H1 (cell line): ENCODE measurements around the gene CNIH3. TPM values are rescaled to one million over a fixed set of nuclear protein-coding genes. Genes with fewer than 3 reads are reported as not detected.

Experiments used
- CTCF ChIA-PET: fragments of 300-600 bp; sonication (Branson Sonifier 250); formaldehyde crosslinking; loops from one replicate; lab custom pipeline; 2021; ENCODE audit not compliant: partially characterized antibody; lab: Charles Lee
- POLR2A ChIA-PET: fragments of 300-600 bp; sonication (Branson Sonifier 250); formaldehyde crosslinking; loops from one replicate; lab custom pipeline; 2021; ENCODE audit warnings: inconsistent platforms; ENCODE audit not compliant: partially characterized antibody; lab: Charles Lee
- DNase-seq, 2 experiments: peaks; one replicate each; pipeline versions ENCODE4 v3.0.0 to v3.0.0-alpha.2; 2010 to 2022; ENCODE audit warnings: low spot score in 2 of 2, low read depth in 1 of 2, mixed read lengths in 1 of 2
- FAIRE-seq: peaks from 2 replicates; lab custom pipeline; 2011; peaks lifted over from hg19 to GRCh38; lab: Jason Lieb, UNC
- H2AFZ ChIP-seq: 2 replicates; pipeline ENCODE4 v1.8.1; 2012; ENCODE audit warnings: low read length, inconsistent platforms
- H2AK5ac ChIP-seq: 2 replicates; pipeline ENCODE4 v1.6.1; 2013; ENCODE audit warnings: low read depth, low read length
- H2BK120ac ChIP-seq: replicated peaks from 2 replicates; pipeline ENCODE3; 2013; ENCODE audit warnings: low read depth, low read length, inconsistent platforms
- H2BK12ac ChIP-seq: 2 replicates; pipeline ENCODE4 v1.6.1; 2013; ENCODE audit warnings: low read depth, low read length
- H2BK15ac ChIP-seq: 2 replicates; pipeline ENCODE4 v1.6.1; 2013; ENCODE audit warnings: low read length
- H2BK20ac ChIP-seq: 2 replicates; pipeline ENCODE4 v1.6.1; 2013; ENCODE audit warnings: low read length
- H2BK5ac ChIP-seq: 2 replicates; pipeline ENCODE4 v1.6.1; 2013; ENCODE audit warnings: low read depth, low read length
- H3K14ac ChIP-seq: 2 replicates; pipeline ENCODE4 v1.6.1; 2013; ENCODE audit warnings: inconsistent platforms; ENCODE audit not compliant: insufficient read length
- H3K18ac ChIP-seq: 2 replicates; pipeline ENCODE4 v1.6.1; 2013; ENCODE audit warnings: low read length; ENCODE audit errors: extremely low read depth
- H3K23ac ChIP-seq: 2 replicates; pipeline ENCODE4 v1.6.1; 2013; ENCODE audit warnings: inconsistent platforms; ENCODE audit not compliant: insufficient read length
- H3K23me2 ChIP-seq: 2 replicates; pipeline ENCODE4 v1.6.1; 2013; ENCODE audit warnings: low read depth, low read length
- H3K27ac ChIP-seq: 2 replicates; pipeline ENCODE4 v1.6.1; 2011; ENCODE audit warnings: low read depth, low read length, inconsistent platforms
- H3K27me3 ChIP-seq, 4 experiments: replicated peaks in 1 of 4; 1 replicate in 1 of 4; 2 replicates in 3 of 4; pipeline versions ENCODE4 v1.6.1 to v1.8.1; 2011 to 2013; ENCODE audit warnings: low read length in 3 of 4, mild to moderate bottlenecking in 3 of 4, inconsistent platforms in 2 of 4, mixed read lengths in 2 of 4, moderate library complexity in 1 of 4; ENCODE audit not compliant: control insufficient read depth in 3 of 4, insufficient read depth in 3 of 4; ENCODE audit errors: extremely low read depth in 1 of 4
- H3K36me3 ChIP-seq, 4 experiments: 2 replicates each; pipeline versions ENCODE4 v1.6.1 to v1.8.1; 2011 to 2013; ENCODE audit warnings: mild to moderate bottlenecking in 4 of 4, low read length in 3 of 4, moderate library complexity in 2 of 4, control low read depth in 1 of 4, inconsistent platforms in 1 of 4; ENCODE audit not compliant: insufficient read depth in 4 of 4, control insufficient read depth in 2 of 4
- H3K4ac ChIP-seq: replicated peaks from 2 replicates; pipeline ENCODE3; 2013; ENCODE audit warnings: low read length, low read depth, mixed read lengths, inconsistent platforms; ENCODE audit not compliant: insufficient read length
- H3K4me1 ChIP-seq, 4 experiments: replicated peaks in 1 of 4; 1 replicate in 1 of 4; 2 replicates in 3 of 4; pipeline versions ENCODE4 v1.6.1 to v1.8.1; 2011 to 2013; ENCODE audit warnings: low read length in 3 of 4, inconsistent platforms in 2 of 4, mixed read lengths in 1 of 4; ENCODE audit not compliant: insufficient read depth in 4 of 4, control insufficient read depth in 3 of 4
- H3K4me2 ChIP-seq, 2 experiments: 2 replicates each; pipeline versions ENCODE4 v1.6.1 to v1.8.1; 2011 to 2013; ENCODE audit warnings: low read depth in 2 of 2, low read length in 2 of 2, control low read depth in 1 of 2, inconsistent platforms in 1 of 2, mild to moderate bottlenecking in 1 of 2; ENCODE audit not compliant: insufficient read depth in 1 of 2
- H3K4me3 ChIP-seq, 4 experiments: fragments of 200-600, 300-600 bp in 1 of 4; sonication (generic), shearing (Covaris generic), sonication (Bioruptor Twin) in 1 of 4; 2 replicates each; pipeline versions ENCODE4 v1.5.1 to v1.8.1; 2011 to 2016; ENCODE audit warnings: low read length in 4 of 4, low read depth in 3 of 4, control low read depth in 2 of 4, inconsistent platforms in 2 of 4, mild to moderate bottlenecking in 2 of 4, mixed read lengths in 1 of 4, moderate library complexity in 1 of 4; ENCODE audit not compliant: insufficient read depth in 2 of 4; ENCODE audit errors: extremely low read depth in 1 of 4
- H3K56ac ChIP-seq: replicated peaks from 2 replicates; pipeline ENCODE3; 2013; ENCODE audit warnings: low read depth, mild to moderate bottlenecking, mixed read lengths, low read length, inconsistent platforms; ENCODE audit not compliant: insufficient read length
- H3K79me1 ChIP-seq: 2 replicates; pipeline ENCODE4 v1.6.1; 2013; ENCODE audit warnings: low read depth, low read length, control low read depth
- H3K79me2 ChIP-seq, 2 experiments: 2 replicates each; pipeline versions ENCODE4 v1.6.1 to v1.8.1; 2012 to 2013; ENCODE audit warnings: low read length in 2 of 2, mild to moderate bottlenecking in 2 of 2, inconsistent platforms in 1 of 2; ENCODE audit not compliant: insufficient read depth in 2 of 2, control insufficient read depth in 1 of 2
- H3K9ac ChIP-seq, 4 experiments: replicated peaks in 1 of 4; 1 replicate in 1 of 4; 2 replicates in 3 of 4; pipeline versions ENCODE4 v1.6.1 to v1.8.1; 2011 to 2013; ENCODE audit warnings: low read depth in 3 of 4, low read length in 3 of 4, control low read depth in 2 of 4, mild to moderate bottlenecking in 2 of 4, moderate library complexity in 2 of 4, inconsistent platforms in 1 of 4; ENCODE audit errors: extremely low read depth in 1 of 4
- H3K9me3 ChIP-seq, 2 experiments: 2 replicates each; pipeline versions ENCODE4 v1.6.1 to v1.8.1; 2012 to 2013; ENCODE audit warnings: mild to moderate bottlenecking in 2 of 2, moderate library complexity in 2 of 2, control low read depth in 1 of 2, inconsistent platforms in 1 of 2, low read depth in 1 of 2, low read length in 1 of 2, mixed read lengths in 1 of 2; ENCODE audit not compliant: insufficient read depth in 2 of 2
- H4K20me1 ChIP-seq, 2 experiments: replicated peaks in 1 of 2; 2 replicates each; pipeline versions ENCODE3 to v1.8.1; 2011 to 2013; ENCODE audit warnings: inconsistent platforms in 2 of 2, low read length in 2 of 2, mild to moderate bottlenecking in 1 of 2; ENCODE audit not compliant: insufficient read depth in 2 of 2, control insufficient read depth in 1 of 2
- H4K5ac ChIP-seq: 2 replicates; pipeline ENCODE4 v1.6.1; 2013; ENCODE audit warnings: low read length, low read depth, mixed read lengths, inconsistent platforms; ENCODE audit not compliant: insufficient read length
- H4K8ac ChIP-seq: 2 replicates; pipeline ENCODE4 v1.8.0; 2013; ENCODE audit warnings: mild to moderate bottlenecking, moderate library complexity, low read length, inconsistent platforms; ENCODE audit not compliant: insufficient read depth; ENCODE audit errors: extremely low read depth
- H4K91ac ChIP-seq: replicated peaks from 2 replicates; pipeline ENCODE3; 2013; ENCODE audit warnings: low read length, mixed read lengths, inconsistent platforms; ENCODE audit not compliant: insufficient read length
- BRCA1 ChIP-seq: IDR thresholded peaks from 2 replicates; pipeline ENCODE4 v1.6.1; 2012; ENCODE audit warnings: low read depth, low read length, improper control_type of control experiment
- CBX5 ChIP-seq: fragments of 300-800, 300-1000 bp; sonication (generic); IDR thresholded peaks from 2 replicates; pipeline ENCODE4 v1.7.1; 2016; ENCODE audit warnings: antibody characterized with exemption, low read length, low read depth
- CBX8 ChIP-seq: fragments of 300-800, 300-1000 bp; sonication (generic); IDR thresholded peaks from 2 replicates; pipeline ENCODE4 v1.7.1; 2016; ENCODE audit warnings: low read depth, low read length, borderline replicate concordance
- CHD1 ChIP-seq: IDR thresholded peaks from 2 replicates; pipeline ENCODE4 v1.6.1; 2012; ENCODE audit warnings: low read depth, low read length, improper control_type of control experiment
- CTBP2 ChIP-seq: IDR thresholded peaks from 2 replicates; pipeline ENCODE4 v1.7.0; 2011; ENCODE audit warnings: borderline replicate concordance, mild to moderate bottlenecking, moderate library complexity, mixed read lengths, low read length; ENCODE audit not compliant: insufficient read depth, insufficient read length
- HDAC2 ChIP-seq, 2 experiments: fragments of 300-600 bp in 1 of 2; sonication (generic) in 1 of 2; IDR thresholded peaks; 2 replicates each; pipeline ENCODE4 v1.6.1; 2011 to 2012; ENCODE audit warnings: low read depth in 2 of 2, low read length in 2 of 2, mild to moderate bottlenecking in 2 of 2, moderate library complexity in 2 of 2, borderline replicate concordance in 1 of 2, inconsistent platforms in 1 of 2
- HDAC6 ChIP-seq: IDR thresholded peaks from one replicate; pipeline ENCODE4 v1.7.1; 2012; ENCODE audit warnings: low read depth, mild to moderate bottlenecking, inconsistent platforms, low read length, moderate library complexity
- POLR2A ChIP-seq, 2 experiments: IDR thresholded peaks; 1 replicate in 1 of 2; 2 replicates in 1 of 2; pipeline ENCODE4 v1.6.1; 2011; ENCODE audit warnings: low read depth in 2 of 2, low read length in 2 of 2, mild to moderate bottlenecking in 2 of 2; ENCODE audit errors: control extremely low read depth in 1 of 2
- RFX5 ChIP-seq: IDR thresholded peaks from 2 replicates; pipeline ENCODE4 v1.6.1; 2011; ENCODE audit warnings: low read depth, low read length, improper control_type of control experiment, borderline replicate concordance
- SRF ChIP-seq: IDR thresholded peaks from 2 replicates; pipeline ENCODE4 v1.6.1; 2011; ENCODE audit warnings: mild to moderate bottlenecking, low read depth, low read length, moderate library complexity
- YY1 ChIP-seq: IDR thresholded peaks from 2 replicates; pipeline ENCODE4 v1.6.1; 2011; ENCODE audit warnings: low read depth, mild to moderate bottlenecking, low read length
- WGBS, 2 experiments: shearing (Covaris generic) in 1 of 2; methylation state at CpG; one replicate each; pipeline versions ENCODE4 v1.1.6 to v1.1.7; 2013 to 2015; ENCODE audit warnings: low lambda C conversion rate in 2 of 2, mixed read lengths in 2 of 2, inconsistent platforms in 1 of 2, low coverage in 1 of 2, missing lambda C conversion rate in 1 of 2; ENCODE audit not compliant: insufficient replicate concordance in 2 of 2, insufficient coverage in 1 of 2, insufficient read length in 1 of 2; ENCODE audit errors: extremely low coverage in 1 of 2, missing lambda C conversion rate in 1 of 2; 5-methylcytosine and 5-hydroxymethylcytosine counted together
- polyA plus RNA-seq, 7 experiments: library from polyadenylated mRNA; depleted of rRNA in 3 of 7; stranded (reverse) in 5 of 7; unstranded in 2 of 7; fragments of >200 nt in 5 of 7; fragments of 200-250 nt in 2 of 7; gene quantifications; 1 replicate in 5 of 7; 2 replicates in 1 of 7; 4 replicates in 1 of 7; pipeline versions ENCODE4 v1.2.1 to v1.2.3, GENCODE V29; 2011 to 2013; ENCODE audit warnings: missing spikeins in 2 of 7, mixed read lengths in 2 of 7
- total RNA-seq: library from RNA; stranded (reverse); fragmentation: NEBNext Ultra II Directional; extraction: Animal tissue kit (Norgen Biotek cat#: 25700); gene quantifications from 2 replicates; pipeline ENCODE4 v1.2.1, GENCODE V29; 2021
- TF ChIP-seq, protein P1 (sequence below): IDR thresholded peaks from 2 replicates; pipeline ENCODE4 v1.6.1; 2012; ENCODE audit warnings: low read length, inconsistent platforms

The CNIH3 gene
- total and polyA plus RNA-seq, 2 of the 8 experiments (the other 6 are each of a cell fraction or from before 2014, with no cell fraction given), result 3.7 to 5.6 TPM

DNA sequence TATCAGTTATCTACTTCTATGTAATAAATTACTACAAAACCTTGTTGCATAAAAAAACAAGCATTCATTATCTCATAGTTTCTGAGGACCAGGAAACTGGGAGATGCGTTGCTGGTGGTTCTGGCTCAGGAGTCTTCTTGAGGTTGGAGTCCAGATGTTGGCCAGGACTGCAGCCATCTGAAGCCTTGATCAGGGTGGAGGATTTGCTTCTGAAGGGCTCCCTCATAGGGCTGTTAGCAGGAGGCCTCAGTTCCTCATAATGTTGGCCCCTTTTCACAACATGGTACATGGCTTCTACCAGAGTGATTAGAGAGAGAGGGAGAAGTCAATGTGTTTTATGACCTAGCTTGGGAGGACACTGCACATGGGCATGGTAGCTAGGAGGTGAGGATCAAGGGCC, 137.4 kb downstream of the CNIH3 start:
- no peak overlapping the region for H2BK15ac ChIP-seq
- ChIA-PET POLR2A (no interaction called here), CTCF (interaction anchor here (1.9 to 2.8 kb wide), 4 partner anchors 11 to 142 kb away, joined by 4 to 11 read pairs (median 7); no protein-coding TSS in a partner anchor)
- H4K20me1 ChIP-seq, result no peaks in the 10 kb centered on the region
- H3K18ac ChIP-seq, result no peak overlapping the region
- H4K91ac ChIP-seq, result no peak overlapping the region
- no peak overlapping the region for H4K5ac ChIP-seq
- no peak overlapping the region for H2AK5ac ChIP-seq
- H3K27me3 ChIP-seq, result no peaks in the 10 kb centered on the region
- H3K23me2 ChIP-seq, result no peaks in the 10 kb centered on the region; the same call in 1 of the 2 replicates
- H3K9ac ChIP-seq, result no peak overlapping the region
- no peak overlapping the region for H3K23ac ChIP-seq
- H3K27ac ChIP-seq, result no peak overlapping the region
- H3K4ac ChIP-seq, result no peak overlapping the region
- H3K79me2 ChIP-seq, result no peaks in the 10 kb centered on the region
- DNase-seq (no peak), FAIRE-seq (no peak)
- no peak overlapping the region for H2BK120ac ChIP-seq
- H3K4me1 ChIP-seq, result peaks cover 0 to 5% (median 2%) of the 10 kb centered on the region in 4 experiments; a peak in 4 of 7 replicates
- H3K36me3 ChIP-seq, result no peaks in the 10 kb centered on the region
- 96% methylated on average over 1 of the region's 1 CpG; no CpG with 5 or more reads in 1 of the 2 experiments for WGBS, 2 experiments
- no peak overlapping the region for H3K4me2 ChIP-seq
- no peak overlapping the region for H3K56ac ChIP-seq
- H3K9me3 ChIP-seq, result no peaks in the 10 kb centered on the region
- no peak overlapping the region for H3K4me3 ChIP-seq
- no peak overlapping the region for H3K14ac ChIP-seq
- no peak overlapping the region for H2AFZ ChIP-seq
- H4K8ac ChIP-seq, result no peak overlapping the region
- no peak overlapping the region for H2BK5ac ChIP-seq
- H2BK12ac ChIP-seq, result no peak overlapping the region
- H3K79me1 ChIP-seq, result no peaks in the 10 kb centered on the region
- no peak overlapping the region for H2BK20ac ChIP-seq
- TF ChIP-seq CBX5, result no peak
- TF ChIP-seq YY1, result no peak
- TF ChIP-seq BRCA1, result no peak
- TF ChIP-seq POLR2A (IDR thresholded peaks at IDR 0.05; ENCODE audit: control extremely low read depth in 1 of 2, low read depth in 2 of 2, low read length in 2 of 2), result no peak
- no peak for TF ChIP-seq CBX8
- no peak for TF ChIP-seq HDAC2 (IDR thresholded peaks at IDR 0.05; ENCODE audit: borderline replicate concordance in 1 of 2, low read depth in 2 of 2, low read length in 2 of 2)
- no peak for TF ChIP-seq HDAC6
- TF ChIP-seq RFX5, result no peak
- no peak for TF ChIP-seq CHD1
- TF ChIP-seq, protein P1, sequence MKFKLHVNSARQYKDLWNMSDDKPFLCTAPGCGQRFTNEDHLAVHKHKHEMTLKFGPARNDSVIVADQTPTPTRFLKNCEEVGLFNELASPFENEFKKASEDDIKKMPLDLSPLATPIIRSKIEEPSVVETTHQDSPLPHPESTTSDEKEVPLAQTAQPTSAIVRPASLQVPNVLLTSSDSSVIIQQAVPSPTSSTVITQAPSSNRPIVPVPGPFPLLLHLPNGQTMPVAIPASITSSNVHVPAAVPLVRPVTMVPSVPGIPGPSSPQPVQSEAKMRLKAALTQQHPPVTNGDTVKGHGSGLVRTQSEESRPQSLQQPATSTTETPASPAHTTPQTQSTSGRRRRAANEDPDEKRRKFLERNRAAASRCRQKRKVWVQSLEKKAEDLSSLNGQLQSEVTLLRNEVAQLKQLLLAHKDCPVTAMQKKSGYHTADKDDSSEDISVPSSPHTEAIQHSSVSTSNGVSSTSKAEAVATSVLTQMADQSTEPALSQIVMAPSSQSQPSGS, result no peak
- TF ChIP-seq CTBP2, result no peak
- TF ChIP-seq SRF, result no peak
